GM21390 (cell line): ENCODE data around the gene RUFY3.
"Not testable (repeated sequence)": the region's sequence is repeated elsewhere in the genome, so short reads cannot be mapped to it uniquely, and the experiment has no call there.

Source experiments
- ATAC-seq: cut with Tn5 transposase; IDR thresholded peaks from one replicate; pipeline ENCODE4 v1.9.1; 2021; ENCODE audit not compliant: unreplicated experiment

RUFY3 gene

DNA sequence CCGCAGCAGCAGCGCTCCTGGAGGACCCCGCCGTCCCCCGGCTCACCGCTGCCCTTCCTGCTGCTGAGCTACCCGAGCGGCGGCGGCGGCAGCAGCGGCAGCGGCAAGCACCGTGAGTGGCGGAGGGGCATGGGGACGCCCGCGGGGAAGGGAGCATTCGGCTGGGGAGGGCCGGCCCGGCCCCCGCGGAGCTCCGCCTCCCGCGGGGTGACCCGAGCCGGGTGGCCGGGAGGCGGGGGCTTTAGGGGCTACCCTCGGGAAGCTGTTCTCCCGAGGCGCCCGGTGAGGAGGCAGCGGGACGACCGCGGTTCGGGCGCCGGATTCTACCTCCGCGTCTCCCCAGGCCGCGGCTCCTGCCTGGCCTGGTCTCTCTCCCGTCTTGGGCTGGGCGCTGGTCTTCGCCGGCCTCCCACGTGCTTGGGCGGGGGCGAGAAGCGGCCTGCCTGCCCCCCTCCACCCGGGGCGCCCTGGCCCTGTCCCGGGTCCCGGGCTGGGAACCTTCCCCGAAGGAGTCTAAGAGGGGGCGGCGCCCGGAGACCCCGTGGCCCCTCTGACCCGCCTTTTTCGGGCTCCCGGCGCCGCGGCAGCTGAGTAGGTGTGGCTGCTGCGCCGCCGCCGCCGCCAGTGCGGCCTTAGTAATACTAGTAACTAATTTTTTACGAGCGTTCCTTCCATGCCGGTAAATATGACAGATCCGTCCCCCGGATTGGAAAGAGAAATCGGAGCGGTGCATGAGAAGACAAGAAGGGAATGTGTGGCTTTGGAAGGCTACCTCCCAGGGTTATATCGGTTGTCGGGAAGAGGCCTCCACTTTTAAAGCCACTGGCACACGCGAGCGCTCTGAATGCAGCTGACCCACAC, 16.4 kb upstream of the RUFY3 start:
- peak; percentile 55 for ATAC-seq

DNA sequence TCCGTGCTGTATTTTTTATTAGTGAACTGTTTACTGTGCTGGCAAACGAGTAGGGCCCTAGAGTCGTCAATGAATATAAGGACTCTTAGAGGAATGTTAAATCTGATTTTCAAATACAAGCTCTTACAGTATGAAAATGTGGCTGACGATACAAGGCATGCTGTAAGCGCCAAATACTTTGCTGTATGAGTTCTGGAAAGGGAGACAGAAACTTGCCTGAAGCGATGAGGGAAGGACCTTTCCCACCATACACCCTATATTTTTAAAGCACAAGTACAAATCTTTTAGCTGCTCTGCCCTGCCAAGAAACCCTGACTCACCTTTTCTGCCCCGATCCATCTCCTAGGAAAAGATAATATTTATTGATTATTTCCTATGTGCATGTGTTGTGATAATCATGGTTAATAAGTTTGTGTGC, 15.7 kb upstream of the RUFY3 start:
- no peak for ATAC-seq

DNA sequence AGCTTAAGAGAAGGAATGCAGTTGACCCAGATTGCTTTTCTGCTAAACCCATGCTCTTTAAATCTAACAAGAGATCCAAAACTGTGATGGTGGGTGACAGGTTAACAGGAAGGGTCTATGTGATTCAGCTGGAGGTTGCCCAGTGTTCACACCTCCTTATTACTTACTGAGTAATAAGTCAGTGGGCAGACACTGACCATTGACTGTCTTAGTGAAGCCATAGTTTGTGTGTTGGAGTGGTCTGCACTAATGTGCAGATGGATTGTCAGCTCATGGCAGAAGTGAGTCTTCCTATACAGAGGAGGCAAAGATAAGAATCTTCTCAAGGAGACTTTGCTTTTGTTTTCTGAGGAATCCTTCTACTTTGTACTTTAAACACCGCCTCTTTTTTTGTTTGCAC, 15.2 kb upstream of the RUFY3 start:
- no peak for ATAC-seq

DNA sequence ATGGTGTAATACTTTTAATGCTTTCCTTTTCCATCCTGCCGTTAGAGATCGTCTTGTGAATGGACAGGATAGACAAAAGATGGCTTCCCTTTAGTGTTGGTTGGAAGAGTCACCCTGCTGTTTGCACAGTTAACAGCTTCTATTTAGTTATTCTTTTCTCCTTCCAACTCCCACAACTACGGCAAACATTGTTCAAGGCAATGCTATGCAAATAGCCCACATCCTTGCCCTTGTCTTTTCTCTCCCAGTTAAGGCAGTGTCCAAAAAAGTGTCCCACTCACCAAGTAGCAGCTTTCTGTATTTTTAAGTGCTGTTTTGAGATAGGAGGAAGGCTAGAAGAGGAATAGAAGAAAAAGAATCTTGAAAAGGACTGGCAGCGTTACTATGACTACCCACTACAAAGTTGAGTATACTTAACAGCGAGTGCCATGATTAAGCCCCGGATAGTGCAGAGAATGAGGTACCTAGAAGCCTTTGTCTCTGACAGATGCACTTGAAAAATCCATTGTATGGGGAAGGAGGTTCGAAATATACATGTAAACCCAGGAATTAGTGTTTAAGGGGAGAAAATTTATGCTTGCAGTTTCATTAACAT, 12.1 kb upstream of the RUFY3 start:
- no peak for ATAC-seq

DNA sequence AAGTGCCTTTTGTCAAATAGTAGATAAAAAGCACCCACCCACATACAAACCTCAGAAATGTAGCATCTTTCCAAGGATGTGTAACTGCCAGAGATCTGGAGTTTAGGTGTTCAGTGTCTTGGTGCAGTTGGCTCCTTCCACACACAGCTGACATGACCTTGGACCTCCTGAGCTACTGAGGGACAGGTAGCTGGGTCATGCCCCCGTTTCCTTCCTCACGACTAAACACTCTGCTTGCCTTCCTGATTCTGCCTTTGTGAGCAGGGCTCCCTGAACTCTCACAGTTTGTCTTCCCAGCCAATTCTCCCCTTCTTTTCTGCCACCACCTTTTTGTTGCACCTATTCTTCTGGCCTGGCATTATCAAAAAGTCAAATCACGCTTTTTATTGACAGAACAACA, 10.2 kb upstream of the RUFY3 start:
- no peak for ATAC-seq

DNA sequence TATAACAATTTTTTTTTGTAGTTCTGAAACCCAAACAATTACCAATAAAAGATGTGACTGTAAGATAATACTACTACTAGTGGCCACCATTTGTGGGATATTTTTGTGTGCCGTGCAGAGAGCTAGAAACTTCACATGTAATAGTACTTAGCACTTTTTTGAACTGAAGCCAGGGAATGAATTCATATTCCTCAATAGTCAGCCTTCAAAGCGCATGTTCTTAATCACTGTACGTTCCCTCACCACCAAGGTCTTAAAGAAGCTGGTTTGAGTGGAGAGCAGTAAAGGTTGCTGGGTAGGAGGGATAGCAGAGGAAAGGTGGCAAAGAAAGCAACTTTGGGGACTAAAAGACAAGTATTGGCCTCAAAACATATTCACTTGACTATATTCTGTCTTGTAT, 9.6 kb upstream of the RUFY3 start:
- no peak for ATAC-seq

DNA sequence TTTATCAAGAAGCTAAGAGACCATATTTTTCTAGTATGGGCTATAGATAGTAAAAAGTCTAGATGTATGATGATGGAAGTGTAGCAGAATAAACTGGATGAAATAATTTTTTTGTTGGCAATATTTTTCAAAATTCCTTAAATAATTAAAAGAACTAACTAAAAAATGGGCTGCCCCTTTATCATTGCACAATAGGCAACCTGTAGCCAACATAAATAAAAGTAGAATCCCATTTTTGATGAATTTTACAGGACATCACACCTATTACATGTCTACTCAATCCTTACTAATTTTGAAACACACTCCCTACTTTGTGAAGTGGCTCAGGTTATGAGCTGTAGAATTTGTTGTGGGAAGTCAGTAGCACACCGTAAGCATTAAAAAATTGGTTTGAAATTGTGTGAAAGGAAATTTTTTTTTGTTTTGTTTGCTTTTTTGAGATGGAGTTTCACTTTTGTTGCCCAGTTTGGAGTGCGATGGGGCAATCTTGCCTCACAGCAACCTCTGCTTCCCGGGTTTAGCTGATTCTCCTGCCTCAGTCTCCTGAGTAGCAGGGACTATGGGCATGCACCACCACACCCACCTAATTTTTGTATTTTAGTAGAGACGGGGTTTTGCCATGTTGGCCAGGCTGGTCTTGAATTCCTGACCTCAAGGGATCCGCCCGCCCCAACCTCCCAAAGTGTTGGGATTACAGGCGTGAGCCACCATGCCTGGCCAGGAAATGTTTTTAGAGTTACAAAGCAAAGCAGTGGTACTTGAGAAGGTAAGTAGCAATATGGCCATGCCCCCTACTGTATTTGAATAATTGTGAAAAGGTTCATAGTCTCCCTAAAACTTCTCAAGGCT, 8.9 kb upstream of the RUFY3 start:
- no peak for ATAC-seq

DNA sequence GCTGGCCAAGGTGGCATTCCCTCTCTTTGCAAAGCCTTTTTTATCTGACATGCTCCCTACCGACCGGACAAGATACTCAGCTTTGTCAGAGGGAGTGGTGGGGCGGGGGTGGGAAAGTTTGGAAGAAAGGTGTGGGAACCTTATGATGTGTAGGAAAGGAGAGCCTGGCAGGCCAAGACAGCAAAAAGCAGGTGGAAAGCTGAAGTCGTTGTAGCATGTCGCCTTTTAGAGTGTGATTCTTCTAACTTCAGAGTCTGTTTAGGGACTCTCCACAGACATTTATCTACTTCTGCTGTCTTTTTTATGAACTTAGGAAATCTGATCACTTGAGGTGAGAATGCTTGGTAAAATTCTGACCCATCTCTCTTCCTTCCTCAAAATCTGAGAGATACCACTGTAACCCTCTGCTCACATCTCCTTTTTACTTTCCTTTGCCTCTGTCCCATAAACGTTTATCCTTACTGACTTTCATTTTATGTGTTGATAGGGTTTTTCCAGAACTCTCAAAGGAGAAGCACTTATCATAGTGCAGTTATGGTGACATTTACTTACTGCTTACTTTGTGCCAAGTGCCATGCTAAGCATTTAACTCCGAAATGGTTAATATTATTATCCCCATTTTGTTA, 8.2 kb upstream of the RUFY3 start:
- ATAC-seq: peak; percentile 35

DNA sequence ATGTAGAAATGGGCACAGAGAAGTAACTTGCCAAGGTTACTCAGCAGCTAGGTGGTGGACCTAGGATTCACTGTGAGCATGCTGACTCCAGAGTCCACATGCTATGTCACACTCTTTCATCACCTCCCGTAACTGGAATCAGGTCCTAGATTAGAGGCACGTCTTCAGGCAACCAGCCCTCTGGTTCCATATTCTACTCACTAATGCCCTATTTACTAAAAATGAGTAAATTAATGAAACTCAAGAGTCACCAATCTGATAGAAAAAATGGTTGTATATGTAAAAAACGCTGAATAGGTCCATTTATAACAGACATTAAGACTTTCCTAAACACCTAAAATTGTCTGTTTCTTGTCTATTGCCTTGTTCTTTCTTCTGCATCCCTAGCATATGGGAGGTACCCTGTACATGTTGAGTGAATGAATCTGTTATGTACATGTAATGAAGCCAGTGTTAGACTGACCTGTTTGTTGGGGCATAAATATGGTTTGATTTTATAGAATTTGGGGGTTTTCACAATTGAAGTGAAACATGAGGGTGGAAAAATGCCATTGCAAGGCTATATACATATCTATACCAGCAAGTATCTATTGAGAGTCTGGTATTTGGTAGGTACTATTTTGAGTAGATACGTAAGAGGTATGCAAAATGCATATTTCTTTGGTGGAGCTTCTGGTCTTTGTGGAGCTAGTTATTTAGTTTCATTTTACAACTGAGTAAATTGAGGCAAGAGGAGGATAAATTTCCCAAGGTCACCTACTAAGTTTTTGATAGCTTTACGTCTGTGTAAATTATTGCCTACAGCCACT, 7.5 kb upstream of the RUFY3 start:
- peak; percentile 42 for ATAC-seq

DNA sequence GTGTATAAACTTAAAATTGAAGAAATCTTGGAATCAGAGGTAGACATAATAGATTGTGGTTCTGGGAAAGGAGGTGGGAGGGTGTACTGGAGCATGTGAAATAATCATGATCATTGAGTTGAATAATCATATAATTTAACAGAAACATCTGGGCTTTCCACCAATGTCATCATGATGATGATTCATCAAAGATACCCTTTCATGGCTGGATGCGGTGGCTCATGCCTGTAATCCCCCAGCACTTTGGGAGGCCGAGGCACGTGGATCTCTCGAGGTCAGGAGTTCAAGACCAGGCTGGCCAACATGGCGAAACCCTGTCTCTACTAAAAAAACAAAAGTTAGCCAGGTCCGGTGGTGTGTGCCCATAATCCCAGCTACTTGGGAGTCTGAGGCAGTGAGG, 6.7 kb upstream of the RUFY3 start:
- peak; percentile 5 for ATAC-seq

DNA sequence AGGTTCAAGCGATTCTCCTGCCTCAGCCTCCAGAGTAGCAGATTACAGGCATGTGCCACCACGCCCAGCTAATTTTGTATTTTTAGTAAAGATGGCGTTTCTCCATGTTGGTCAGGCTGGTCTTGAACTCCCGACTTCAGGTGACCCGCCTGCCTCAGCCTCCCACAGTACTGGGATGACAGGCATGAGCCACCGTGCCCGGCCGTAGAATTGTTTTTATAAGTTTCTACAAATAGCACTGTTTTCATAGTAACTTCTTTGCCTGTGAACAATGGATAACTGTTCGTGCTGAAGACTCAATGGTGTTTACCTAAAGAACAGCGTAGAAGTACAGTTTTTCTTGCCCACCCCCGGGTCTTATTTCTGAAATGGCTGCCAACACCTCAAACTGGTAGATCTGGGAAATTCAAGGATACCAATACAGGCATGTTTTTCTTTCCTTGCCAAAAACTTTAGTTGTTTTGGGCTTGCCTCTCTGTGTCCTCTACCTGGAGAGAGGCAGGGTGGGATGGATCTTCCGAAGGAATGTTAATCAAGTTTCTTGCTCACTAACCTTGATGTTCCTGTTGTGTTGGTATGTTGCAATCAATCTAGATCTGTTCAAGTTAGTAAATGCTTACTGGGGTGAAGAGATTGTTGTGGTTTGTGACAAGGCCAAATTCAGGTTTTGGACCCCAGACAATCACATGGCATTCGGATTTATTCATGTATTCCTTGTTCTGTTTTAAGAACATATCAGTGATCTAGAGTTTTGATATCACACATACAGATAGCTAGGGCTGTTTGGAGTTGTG, 2.8 kb upstream of the RUFY3 start:
- no peak for ATAC-seq

DNA sequence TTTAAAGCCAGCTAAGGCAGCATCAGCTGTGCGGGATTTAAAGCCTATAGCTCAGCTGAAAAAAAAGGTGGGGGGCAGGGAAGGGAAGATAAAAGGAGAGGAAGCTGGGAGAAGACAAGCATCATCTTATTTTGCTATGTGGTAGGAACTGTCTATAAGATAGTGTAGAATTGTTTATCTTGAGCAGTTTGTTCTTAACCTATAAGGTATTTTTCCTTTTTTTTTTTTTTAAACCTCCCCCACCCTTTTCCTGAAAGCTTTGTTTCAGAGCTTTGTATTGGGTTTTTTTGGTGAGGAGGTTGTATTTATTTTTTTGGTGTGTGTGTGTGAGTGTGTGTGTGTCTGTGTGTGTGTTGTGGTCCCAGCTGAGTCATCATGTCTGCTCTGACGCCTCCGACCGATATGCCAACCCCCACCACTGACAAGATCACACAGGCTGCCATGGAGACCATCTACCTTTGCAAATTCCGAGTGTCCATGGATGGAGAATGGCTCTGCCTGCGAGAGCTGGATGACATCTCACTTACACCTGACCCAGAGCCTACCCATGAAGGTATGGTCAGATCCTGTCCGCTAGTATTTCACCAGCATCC, 531 bp downstream of the RUFY3 start:
- ATAC-seq: no peak

DNA sequence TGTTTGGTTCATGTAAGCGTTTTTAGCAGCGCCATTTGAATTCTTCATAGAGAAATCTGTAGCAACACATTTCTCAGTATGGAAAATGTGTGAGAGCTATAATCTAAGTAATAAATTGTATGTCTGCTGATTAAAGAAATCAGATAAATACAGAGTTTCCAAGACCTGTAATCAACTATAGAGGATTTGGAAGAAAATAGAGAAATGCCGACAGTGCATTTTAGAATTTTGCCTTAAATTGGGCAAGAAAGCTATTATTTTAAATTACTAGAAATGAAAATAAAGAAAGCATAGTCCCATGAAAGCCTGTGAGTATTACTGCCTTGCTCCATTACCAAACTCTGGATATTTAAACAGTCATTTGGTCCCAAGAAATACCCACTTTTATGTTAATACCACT, 2.7 kb downstream of the RUFY3 start:
- no peak for ATAC-seq

DNA sequence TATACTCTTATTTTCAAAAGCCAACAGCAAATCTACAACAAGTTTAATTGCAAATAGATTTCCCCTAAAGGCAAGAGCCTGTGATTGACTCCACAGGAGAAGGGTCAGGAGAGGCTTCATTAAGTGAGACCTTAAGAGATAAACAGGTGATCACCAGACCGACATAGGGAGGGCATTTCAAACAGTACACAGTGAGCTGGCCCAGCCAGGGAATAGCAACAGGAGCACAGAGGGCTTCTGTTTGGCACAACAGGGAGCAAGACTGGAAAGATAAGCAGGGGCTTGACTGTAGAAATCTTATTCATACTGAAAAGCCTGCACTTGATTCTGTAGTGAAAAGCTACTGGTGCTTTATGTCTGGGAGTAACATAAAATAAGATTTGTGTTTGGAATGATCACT, 3.9 kb downstream of the RUFY3 start:
- no peak for ATAC-seq

DNA sequence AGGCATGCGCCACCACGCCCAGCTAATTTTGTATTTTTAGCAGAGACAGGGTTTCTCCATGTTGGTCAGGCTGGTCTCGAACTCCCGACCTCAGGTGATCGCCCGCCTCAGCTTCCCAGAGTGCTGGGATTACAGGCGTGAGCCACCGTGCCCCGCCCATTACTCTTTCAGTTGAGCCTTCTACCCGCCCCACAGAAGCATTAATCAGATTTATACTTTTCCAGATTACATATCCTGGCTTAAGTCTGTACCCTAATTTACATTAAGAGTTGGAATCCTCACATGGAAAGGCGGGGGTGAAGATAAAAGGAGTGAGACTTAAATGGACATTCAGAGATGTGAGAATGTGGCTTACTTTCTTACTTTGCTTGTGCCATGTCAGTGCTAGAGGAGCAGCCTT, 4.8 kb downstream of the RUFY3 start:
- not testable (repeated sequence) for ATAC-seq

DNA sequence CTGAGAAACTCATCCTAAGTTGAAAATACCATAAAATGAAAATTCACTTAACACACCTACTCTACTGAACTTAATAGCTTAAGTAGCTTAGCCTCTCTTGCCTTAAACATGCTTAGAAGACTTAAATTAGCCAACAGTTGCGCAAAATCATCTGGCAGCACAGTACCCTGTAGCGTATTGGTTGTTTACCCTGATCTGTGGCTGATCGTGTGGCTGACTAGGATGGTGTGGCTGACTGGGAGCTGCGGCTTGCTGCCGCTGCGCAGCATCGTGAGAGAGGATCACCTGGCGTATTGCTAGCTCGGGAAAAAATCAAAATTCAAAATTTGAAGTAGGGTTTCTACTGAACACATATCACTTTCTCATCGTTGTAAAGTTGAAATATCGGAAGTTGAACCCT, 6.3 kb downstream of the RUFY3 start:
- ATAC-seq: no peak

DNA sequence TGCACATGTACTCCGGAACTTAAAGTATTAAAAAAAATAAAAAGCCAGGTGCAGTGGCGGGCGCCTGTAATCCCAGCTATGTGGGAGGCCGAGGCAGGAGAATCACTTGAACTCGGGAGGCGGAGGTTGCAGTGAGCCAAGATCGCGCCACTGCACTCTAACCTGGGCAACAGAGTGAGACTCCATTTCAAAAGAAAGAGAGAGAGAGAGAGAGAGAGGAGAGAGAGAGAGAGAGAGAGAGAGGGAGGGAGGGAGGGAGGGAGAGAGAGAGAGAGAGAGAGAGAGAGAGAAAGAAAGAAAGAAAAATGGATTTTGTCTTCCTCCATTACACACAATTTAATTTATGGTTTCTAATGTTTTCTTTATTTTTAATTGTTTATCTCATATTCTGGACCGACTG, 11.1 kb downstream of the RUFY3 start:
- ATAC-seq: not testable (repeated sequence)

DNA sequence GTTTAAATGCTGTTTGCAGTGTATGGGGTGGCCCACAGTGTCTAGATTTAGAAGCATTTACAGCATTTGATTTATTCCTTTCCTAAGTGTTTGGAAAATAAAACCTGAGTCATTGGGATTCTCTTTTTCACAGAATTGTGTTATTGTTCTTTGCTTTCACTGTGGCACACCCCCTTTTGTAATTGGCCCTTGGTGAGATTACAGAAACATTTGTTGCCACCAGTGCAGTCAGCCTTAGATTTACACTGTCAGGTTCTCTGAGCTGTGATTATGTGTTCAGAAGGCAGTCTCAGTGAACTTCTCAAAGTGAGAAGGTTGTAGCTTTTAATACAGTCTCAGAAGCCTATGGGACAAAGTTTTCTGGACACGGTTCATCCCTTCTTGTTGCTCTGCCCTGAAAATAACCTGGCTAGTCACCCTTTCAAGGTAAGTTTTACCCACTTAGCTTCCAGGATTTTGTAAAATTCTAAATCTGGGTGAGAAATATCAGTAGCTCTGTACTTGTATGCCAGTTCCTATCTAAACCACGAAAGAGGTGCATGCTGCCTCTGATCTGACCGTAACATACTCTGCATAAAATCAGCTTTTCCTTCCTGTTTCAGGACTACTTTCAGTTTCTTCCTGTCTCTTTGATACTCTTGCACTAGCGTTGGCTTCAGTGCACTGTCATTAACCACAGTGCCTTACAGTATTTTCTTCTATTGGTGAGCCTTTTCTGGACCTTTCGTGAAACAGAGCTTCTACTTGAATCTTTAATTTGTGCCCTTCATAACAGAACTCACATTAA, 12.6 kb downstream of the RUFY3 start:
- peak; percentile 87 for ATAC-seq

DNA sequence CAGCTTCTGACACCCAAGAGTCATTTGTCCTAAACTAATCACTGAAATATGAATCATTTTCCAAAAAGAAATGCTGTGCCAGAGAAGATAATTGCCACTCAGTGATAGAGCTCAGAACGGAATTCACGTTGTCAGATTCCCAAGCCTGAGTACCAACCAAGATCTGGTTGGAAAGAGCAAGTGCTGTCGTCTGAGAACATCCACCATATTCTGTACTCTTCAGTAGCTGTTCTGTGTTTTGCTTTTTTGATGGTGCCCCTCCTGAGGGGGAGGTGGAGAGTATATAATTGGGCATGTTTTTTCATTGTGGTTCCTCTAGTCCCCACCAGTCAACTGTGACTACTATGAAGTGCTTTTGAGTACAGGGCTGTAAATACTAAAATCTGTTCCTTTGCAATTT, 13.2 kb downstream of the RUFY3 start:
- ATAC-seq: no peak
